ENCODE measurements around the gene PTPRH. TPM values are rescaled to one million over a fixed set of nuclear protein-coding genes. Genes with fewer than 3 reads are reported as not detected.

Gene PTPRH
- total and polyA plus RNA-seq, 9 of the 15 experiments (the other 6 are each of a cell fraction or from before 2014, with no cell fraction given) = 0.87 to 34.3 (median 22.7) TPM

DNA sequence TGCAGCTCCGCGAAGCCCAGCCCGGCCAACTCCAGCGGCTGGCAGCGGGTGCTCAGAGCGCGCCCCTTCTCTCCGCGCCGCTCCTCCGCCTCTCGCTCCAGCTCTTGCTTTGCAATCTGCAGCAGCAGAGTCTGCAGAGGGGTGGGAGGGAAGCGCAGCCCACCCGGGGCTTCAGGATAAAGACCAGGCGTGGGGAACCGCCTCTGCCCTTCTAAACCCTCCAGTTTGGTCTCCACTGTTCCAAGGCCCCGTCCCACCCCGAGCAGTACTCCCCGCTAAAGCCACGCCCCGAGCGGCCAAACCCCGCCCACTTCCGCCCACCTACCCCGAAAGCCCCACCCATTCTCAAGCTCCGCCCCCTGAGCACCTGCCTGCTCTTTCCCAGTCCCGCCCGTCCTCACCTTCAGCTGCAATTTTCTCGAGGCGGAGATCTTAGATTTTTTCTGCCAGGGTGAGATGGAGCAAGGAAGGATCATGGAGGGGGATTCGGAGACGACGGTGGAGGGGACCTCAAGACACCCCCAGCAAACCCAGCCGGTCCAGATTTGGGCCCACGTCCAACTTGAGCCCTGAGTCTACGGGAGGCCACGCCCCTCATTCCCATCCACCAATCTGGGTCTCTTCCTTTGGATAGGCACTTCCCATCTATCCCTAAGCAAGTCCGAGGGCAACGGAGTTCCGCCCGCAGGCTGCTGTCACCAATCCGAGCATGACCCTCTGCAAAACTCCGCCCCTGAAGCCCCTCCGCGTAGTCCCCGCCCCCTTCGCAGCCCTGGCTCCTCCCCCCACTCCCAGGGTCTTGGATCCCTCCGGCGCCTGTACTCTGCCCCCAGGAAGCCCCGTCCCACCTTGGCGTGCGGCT lies 52.9 kb downstream of the PTPRH start (continued):
- TF ChIP-seq, protein P1, sequence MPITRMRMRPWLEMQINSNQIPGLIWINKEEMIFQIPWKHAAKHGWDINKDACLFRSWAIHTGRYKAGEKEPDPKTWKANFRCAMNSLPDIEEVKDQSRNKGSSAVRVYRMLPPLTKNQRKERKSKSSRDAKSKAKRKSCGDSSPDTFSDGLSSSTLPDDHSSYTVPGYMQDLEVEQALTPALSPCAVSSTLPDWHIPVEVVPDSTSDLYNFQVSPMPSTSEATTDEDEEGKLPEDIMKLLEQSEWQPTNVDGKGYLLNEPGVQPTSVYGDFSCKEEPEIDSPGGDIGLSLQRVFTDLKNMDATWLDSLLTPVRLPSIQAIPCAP (CRISPR knock-in tag; IDR thresholded peaks at IDR 0.05; ENCODE audit: borderline replicate concordance) = no peak
- TF ChIP-seq, protein P2, sequence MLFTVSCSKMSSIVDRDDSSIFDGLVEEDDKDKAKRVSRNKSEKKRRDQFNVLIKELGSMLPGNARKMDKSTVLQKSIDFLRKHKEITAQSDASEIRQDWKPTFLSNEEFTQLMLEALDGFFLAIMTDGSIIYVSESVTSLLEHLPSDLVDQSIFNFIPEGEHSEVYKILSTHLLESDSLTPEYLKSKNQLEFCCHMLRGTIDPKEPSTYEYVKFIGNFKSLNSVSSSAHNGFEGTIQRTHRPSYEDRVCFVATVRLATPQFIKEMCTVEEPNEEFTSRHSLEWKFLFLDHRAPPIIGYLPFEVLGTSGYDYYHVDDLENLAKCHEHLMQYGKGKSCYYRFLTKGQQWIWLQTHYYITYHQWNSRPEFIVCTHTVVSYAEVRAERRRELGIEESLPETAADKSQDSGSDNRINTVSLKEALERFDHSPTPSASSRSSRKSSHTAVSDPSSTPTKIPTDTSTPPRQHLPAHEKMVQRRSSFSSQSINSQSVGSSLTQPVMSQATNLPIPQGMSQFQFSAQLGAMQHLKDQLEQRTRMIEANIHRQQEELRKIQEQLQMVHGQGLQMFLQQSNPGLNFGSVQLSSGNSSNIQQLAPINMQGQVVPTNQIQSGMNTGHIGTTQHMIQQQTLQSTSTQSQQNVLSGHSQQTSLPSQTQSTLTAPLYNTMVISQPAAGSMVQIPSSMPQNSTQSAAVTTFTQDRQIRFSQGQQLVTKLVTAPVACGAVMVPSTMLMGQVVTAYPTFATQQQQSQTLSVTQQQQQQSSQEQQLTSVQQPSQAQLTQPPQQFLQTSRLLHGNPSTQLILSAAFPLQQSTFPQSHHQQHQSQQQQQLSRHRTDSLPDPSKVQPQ (CRISPR knock-in tag; IDR thresholded peaks at IDR 0.05; ENCODE audit: borderline replicate concordance) = no peak
- TF ChIP-seq FOXJ3 (CRISPR knock-in tag; IDR thresholded peaks at IDR 0.05) (no peak), RBBP5 (IDR thresholded peaks at IDR 0.05; ENCODE audit: borderline replicate concordance, insufficient read depth, low read length, poor library complexity, severe bottlenecking) (peak; percentile 33), CCAR2 (IDR thresholded peaks at IDR 0.05; ENCODE audit: low read depth, low read length) (no peak), SNIP1 (IDR thresholded peaks at IDR 0.05; ENCODE audit: low read depth) (no peak), ATF2 (CRISPR knock-in tag; IDR thresholded peaks at IDR 0.05) (no peak), KDM4B (IDR thresholded peaks at IDR 0.05; ENCODE audit: borderline replicate concordance in 2 of 2, low read depth in 1 of 2) (no peak), ZBTB1 (CRISPR knock-in tag; IDR thresholded peaks at IDR 0.05; ENCODE audit: borderline replicate concordance, low read depth) (no peak), RBM17 (IDR thresholded peaks at IDR 0.05; ENCODE audit: borderline replicate concordance, low read depth, low read length) (no peak), HNRNPL (IDR thresholded peaks at IDR 0.05; ENCODE audit: low read depth, low read length) (no peak), DNMT1 (IDR thresholded peaks at IDR 0.05) (no peak), ARID1B (IDR thresholded peaks at IDR 0.05) (no peak)
- TF ChIP-seq, protein P3, sequence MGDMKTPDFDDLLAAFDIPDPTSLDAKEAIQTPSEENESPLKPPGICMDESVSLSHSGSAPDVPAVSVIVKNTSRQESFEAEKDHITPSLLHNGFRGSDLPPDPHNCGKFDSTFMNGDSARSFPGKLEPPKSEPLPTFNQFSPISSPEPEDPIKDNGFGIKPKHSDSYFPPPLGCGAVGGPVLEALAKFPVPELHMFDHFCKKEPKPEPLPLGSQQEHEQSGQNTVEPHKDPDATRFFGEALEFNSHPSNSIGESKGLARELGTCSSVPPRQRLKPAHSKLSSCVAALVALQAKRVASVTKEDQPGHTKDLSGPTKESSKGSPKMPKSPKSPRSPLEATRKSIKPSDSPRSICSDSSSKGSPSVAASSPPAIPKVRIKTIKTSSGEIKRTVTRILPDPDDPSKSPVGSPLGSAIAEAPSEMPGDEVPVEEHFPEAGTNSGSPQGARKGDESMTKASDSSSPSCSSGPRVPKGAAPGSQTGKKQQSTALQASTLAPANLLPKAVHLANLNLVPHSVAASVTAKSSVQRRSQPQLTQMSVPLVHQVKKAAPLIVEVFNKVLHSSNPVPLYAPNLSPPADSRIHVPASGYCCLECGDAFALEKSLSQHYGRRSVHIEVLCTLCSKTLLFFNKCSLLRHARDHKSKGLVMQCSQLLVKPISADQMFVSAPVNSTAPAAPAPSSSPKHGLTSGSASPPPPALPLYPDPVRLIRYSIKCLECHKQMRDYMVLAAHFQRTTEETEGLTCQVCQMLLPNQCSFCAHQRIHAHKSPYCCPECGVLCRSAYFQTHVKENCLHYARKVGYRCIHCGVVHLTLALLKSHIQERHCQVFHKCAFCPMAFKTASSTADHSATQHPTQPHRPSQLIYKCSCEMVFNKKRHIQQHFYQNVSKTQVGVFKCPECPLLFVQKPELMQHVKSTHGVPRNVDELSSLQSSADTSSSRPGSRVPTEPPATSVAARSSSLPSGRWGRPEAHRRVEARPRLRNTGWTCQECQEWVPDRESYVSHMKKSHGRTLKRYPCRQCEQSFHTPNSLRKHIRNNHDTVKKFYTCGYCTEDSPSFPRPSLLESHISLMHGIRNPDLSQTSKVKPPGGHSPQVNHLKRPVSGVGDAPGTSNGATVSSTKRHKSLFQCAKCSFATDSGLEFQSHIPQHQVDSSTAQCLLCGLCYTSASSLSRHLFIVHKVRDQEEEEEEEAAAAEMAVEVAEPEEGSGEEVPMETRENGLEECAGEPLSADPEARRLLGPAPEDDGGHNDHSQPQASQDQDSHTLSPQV (IDR thresholded peaks at IDR 0.05) = no peak
- TF ChIP-seq, protein P4, sequence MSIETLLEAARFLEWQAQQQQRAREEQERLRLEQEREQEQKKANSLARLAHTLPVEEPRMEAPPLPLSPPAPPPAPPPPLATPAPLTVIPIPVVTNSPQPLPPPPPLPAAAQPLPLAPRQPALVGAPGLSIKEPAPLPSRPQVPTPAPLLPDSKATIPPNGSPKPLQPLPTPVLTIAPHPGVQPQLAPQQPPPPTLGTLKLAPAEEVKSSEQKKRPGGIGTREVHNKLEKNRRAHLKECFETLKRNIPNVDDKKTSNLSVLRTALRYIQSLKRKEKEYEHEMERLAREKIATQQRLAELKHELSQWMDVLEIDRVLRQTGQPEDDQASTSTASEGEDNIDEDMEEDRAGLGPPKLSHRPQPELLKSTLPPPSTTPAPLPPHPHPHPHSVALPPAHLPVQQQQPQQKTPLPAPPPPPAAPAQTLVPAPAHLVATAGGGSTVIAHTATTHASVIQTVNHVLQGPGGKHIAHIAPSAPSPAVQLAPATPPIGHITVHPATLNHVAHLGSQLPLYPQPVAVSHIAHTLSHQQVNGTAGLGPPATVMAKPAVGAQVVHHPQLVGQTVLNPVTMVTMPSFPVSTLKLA (conservative IDR thresholded peaks at IDR 0.05) = 0 out of 4 replicates have a peak, but pooled peaks of 1 of the 2 experiments have one; percentile 22

Measured in K562 (cell line).